H9 (cell line): ENCODE measurements around the gene PRKCB. TPM values are rescaled to one million over a fixed set of nuclear protein-coding genes. Genes with fewer than 3 reads are reported as not detected.

Source experiments
- DNase-seq: peaks from one replicate; pipeline ENCODE4 v3.0.0-alpha.2; 2017
- H2AFZ ChIP-seq: one replicate; pipeline ENCODE4 v1.6.1; 2013; ENCODE audit warnings: mild to moderate bottlenecking, low read length, control low read depth, moderate library complexity
- H2AK5ac ChIP-seq: 2 replicates; pipeline ENCODE4 v1.6.1; 2013; ENCODE audit warnings: low read length, control low read depth, mixed read lengths; ENCODE audit not compliant: insufficient read length
- H2BK120ac ChIP-seq: one replicate; pipeline ENCODE4 v1.6.1; 2013; ENCODE audit warnings: low read depth, mild to moderate bottlenecking, low read length, control low read depth, inconsistent platforms; ENCODE audit not compliant: poor library complexity, severe bottlenecking
- H2BK12ac ChIP-seq: 2 replicates; pipeline ENCODE4 v1.6.1; 2013; ENCODE audit warnings: low read length, control low read depth, mixed read lengths, low read depth; ENCODE audit not compliant: insufficient read length
- H2BK15ac ChIP-seq: 2 replicates; pipeline ENCODE4 v1.6.1; 2013; ENCODE audit warnings: low read depth, low read length, control low read depth
- H2BK20ac ChIP-seq: one replicate; pipeline ENCODE4 v1.6.1; 2013; ENCODE audit warnings: low read depth, mild to moderate bottlenecking, low read length, control low read depth, inconsistent platforms; ENCODE audit not compliant: poor library complexity, severe bottlenecking
- H2BK5ac ChIP-seq: 2 replicates; pipeline ENCODE4 v1.6.1; 2013; ENCODE audit warnings: low read length, control low read depth, mixed read lengths; ENCODE audit not compliant: insufficient read length
- H3K14ac ChIP-seq: 2 replicates; pipeline ENCODE4 v1.6.1; 2013; ENCODE audit warnings: low read length, control low read depth; ENCODE audit not compliant: insufficient read depth
- H3K18ac ChIP-seq: 2 replicates; pipeline ENCODE4 v1.6.1; 2013; ENCODE audit warnings: low read depth, mild to moderate bottlenecking, mixed read lengths, low read length, control low read depth; ENCODE audit not compliant: insufficient read length
- H3K23ac ChIP-seq: 2 replicates; pipeline ENCODE4 v1.6.1; 2013; ENCODE audit warnings: low read length, control low read depth, mixed read lengths, low read depth; ENCODE audit not compliant: insufficient read length
- H3K23me2 ChIP-seq: 2 replicates; pipeline ENCODE4 v1.6.1; 2013; ENCODE audit warnings: low read depth, mild to moderate bottlenecking, mixed read lengths, low read length, control low read depth; ENCODE audit not compliant: insufficient read length, poor library complexity, severe bottlenecking
- H3K27ac ChIP-seq: 2 replicates; pipeline ENCODE4 v1.5.1; 2013; ENCODE audit warnings: low read length, control low read depth, mixed read lengths, low read depth; ENCODE audit not compliant: insufficient read length
- H3K27me3 ChIP-seq: 2 replicates; pipeline ENCODE4 v1.6.1; 2013; ENCODE audit warnings: low read length, control low read depth, inconsistent platforms; ENCODE audit not compliant: insufficient read depth
- H3K4ac ChIP-seq: 2 replicates; pipeline ENCODE4 v1.6.1; 2013; ENCODE audit warnings: low read depth, mild to moderate bottlenecking, control low read depth, inconsistent platforms, low read length, moderate library complexity
- H3K4me1 ChIP-seq: 2 replicates; pipeline ENCODE4 v1.6.1; 2013; ENCODE audit warnings: low read length, control low read depth, inconsistent platforms; ENCODE audit not compliant: insufficient read depth
- H3K4me2 ChIP-seq: 2 replicates; pipeline ENCODE4 v1.6.1; 2013; ENCODE audit warnings: low read length, control low read depth, mixed read lengths; ENCODE audit not compliant: insufficient read length, insufficient read depth
- H3K56ac ChIP-seq: 2 replicates; pipeline ENCODE4 v1.6.1; 2013; ENCODE audit warnings: low read depth, mild to moderate bottlenecking, mixed read lengths, low read length, control low read depth; ENCODE audit not compliant: insufficient read length
- H3K79me1 ChIP-seq: 2 replicates; pipeline ENCODE4 v1.6.1; 2013; ENCODE audit warnings: low read depth, mild to moderate bottlenecking, moderate library complexity, low read length, control low read depth, inconsistent platforms; ENCODE audit not compliant: insufficient read depth, poor library complexity, severe bottlenecking
- H3K79me2 ChIP-seq: 2 replicates; pipeline ENCODE4 v1.6.1; 2013; ENCODE audit warnings: low read length, control low read depth, inconsistent platforms; ENCODE audit not compliant: insufficient read depth
- H3K9ac ChIP-seq: 2 replicates; pipeline ENCODE4 v1.6.1; 2013; ENCODE audit warnings: low read length, control low read depth, mixed read lengths; ENCODE audit not compliant: insufficient read length; ENCODE audit errors: extremely low read depth
- H3K9me3 ChIP-seq: one replicate; pipeline ENCODE4 v1.6.1; 2013; ENCODE audit warnings: low read depth, low read length, inconsistent platforms; ENCODE audit not compliant: control insufficient read depth
- H3T11ph ChIP-seq: one replicate; pipeline ENCODE4 v1.6.1; 2013; ENCODE audit warnings: mild to moderate bottlenecking, low read length, control low read depth, inconsistent platforms
- H4K20me1 ChIP-seq: one replicate; pipeline ENCODE4 v1.6.1; 2013; ENCODE audit not compliant: control insufficient read depth, insufficient read length, insufficient read depth
- H4K5ac ChIP-seq: 2 replicates; pipeline ENCODE4 v1.6.1; 2013; ENCODE audit warnings: low read depth, mild to moderate bottlenecking, mixed read lengths, low read length, control low read depth; ENCODE audit not compliant: insufficient read length
- H4K8ac ChIP-seq: replicated peaks from 2 replicates; pipeline ENCODE4 v1.6.1; 2013; ENCODE audit warnings: low read length, control low read depth, mixed read lengths, low read depth; ENCODE audit not compliant: insufficient read length
- H4K91ac ChIP-seq: 2 replicates; pipeline ENCODE4 v1.6.1; 2013; ENCODE audit warnings: low read depth, mild to moderate bottlenecking, moderate library complexity, mixed read lengths, low read length, control low read depth; ENCODE audit not compliant: insufficient read length
- H3K27ac Mint-ChIP-seq, 3 experiments: 2 replicates in 2 of 3; 3 replicates in 1 of 3; pipeline ENCODE4 v1.8.0; 2020 to 2021; ENCODE audit warnings: mixed read lengths in 3 of 3, mild to moderate bottlenecking in 1 of 3, moderate library complexity in 1 of 3
- H3K27me3 Mint-ChIP-seq: 2 replicates; pipeline ENCODE4 v1.8.0; 2021; ENCODE audit warnings: low read depth, mild to moderate bottlenecking, moderate library complexity, mixed read lengths
- H3K36me3 Mint-ChIP-seq, 3 experiments: 2 replicates in 2 of 3; 3 replicates in 1 of 3; pipeline ENCODE4 v1.8.0; 2020 to 2021; ENCODE audit warnings: low read depth in 3 of 3, mixed read lengths in 3 of 3; ENCODE audit not compliant: insufficient read depth in 1 of 3
- H3K4me1 Mint-ChIP-seq, 2 experiments: 2 replicates each; pipeline ENCODE4 v1.8.0; 2020; ENCODE audit warnings: mixed read lengths in 2 of 2
- H3K4me3 Mint-ChIP-seq, 2 experiments: 2 replicates in 1 of 2; 3 replicates in 1 of 2; pipeline ENCODE4 v1.8.0; 2020 to 2021; ENCODE audit warnings: mild to moderate bottlenecking in 2 of 2, mixed read lengths in 2 of 2, moderate library complexity in 1 of 2
- H3K9me3 Mint-ChIP-seq, 2 experiments: 2 replicates in 1 of 2; 3 replicates in 1 of 2; pipeline ENCODE4 v1.8.0; 2020; ENCODE audit warnings: mild to moderate bottlenecking in 2 of 2, mixed read lengths in 2 of 2, moderate library complexity in 1 of 2
- CTCF ChIP-seq: fragments of 200-600 bp; sonication (generic); conservative IDR thresholded peaks from 3 replicates; pipeline ENCODE4 v1.8.0; 2021; ENCODE audit warnings: antibody characterized with exemption, mild to moderate bottlenecking
- WGBS: extraction: QIAGEN DNeasy Blood & Tissue Kit; methylation state at CpG from one replicate; pipeline ENCODE4 v1.1.7; 2013; ENCODE audit warnings: missing lambda C conversion rate, low lambda C conversion rate, mixed read lengths; ENCODE audit not compliant: insufficient read length; ENCODE audit errors: extremely low coverage; 5-methylcytosine and 5-hydroxymethylcytosine counted together
- total RNA-seq: library from RNA; stranded (reverse); gene quantifications from 2 replicates; pipeline ENCODE4 v1.2.1, GENCODE V29; 2021

Gene PRKCB
- total RNA-seq, 1 experiment from 2014 or later = 7.0 TPM

DNA sequence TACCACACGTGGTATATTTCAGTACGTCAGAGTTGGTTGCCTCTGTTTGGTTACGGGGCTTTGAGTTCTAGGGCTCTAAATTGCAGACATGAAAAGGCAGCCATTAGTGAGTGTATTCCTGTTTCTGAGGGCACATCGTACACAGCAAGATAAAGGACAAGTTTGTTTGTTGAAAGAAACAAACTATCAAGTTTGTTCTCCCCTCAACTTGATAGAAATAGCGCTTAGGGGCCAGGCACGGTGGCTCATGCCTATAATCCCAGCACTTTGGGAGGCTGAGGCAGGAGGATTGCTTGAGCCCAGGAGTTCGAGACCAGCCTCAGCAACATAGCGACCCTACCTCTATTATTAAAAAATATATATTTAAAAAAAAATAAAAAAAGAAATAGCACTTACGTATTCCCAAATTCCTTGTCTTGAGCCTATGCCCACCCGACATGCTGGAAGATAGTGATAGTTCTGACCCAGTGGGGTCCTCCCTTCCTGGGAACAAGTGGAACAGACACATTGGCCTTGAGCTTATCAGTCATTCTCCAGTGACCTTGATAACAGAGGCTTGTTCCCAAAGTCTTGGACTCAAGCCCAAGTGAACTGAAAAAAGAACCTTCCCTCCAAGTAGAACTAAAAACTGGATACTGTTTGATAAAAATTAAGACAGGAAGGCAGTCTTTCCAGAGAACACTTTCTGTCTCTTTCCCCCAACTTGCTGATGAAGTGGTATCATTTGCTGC lies 280.4 kb downstream of the PRKCB start:
- no peak overlapping the region for H4K8ac ChIP-seq
- H2BK12ac ChIP-seq = no peak overlapping the region
- H3K23ac ChIP-seq = no peak overlapping the region
- no peak overlapping the region for H3K4ac ChIP-seq
- no peak overlapping the region for H2BK5ac ChIP-seq
- H3K79me1 ChIP-seq = no peaks in the 10 kb centered on the region
- no peak overlapping the region for H3K27ac ChIP-seq
- H3K23me2 ChIP-seq = no peaks in the 10 kb centered on the region
- no peak for TF ChIP-seq CTCF
- H2BK20ac ChIP-seq = no peak overlapping the region
- no peaks in the 10 kb centered on the region for H3K27me3 ChIP-seq
- H3K9ac ChIP-seq = no peak overlapping the region
- peaks cover 46 to 50% of the 10 kb centered on the region in 2 experiments for H3K4me1 Mint-ChIP-seq
- WGBS = no CpG with 5 or more reads among the region's 10 CpGs
- H3K4me1 ChIP-seq = peaks cover 15% of the 10 kb centered on the region
- no peaks in the 10 kb centered on the region for H3K27me3 Mint-ChIP-seq
- no peak overlapping the region for H4K91ac ChIP-seq
- no peak overlapping the region for H2AFZ ChIP-seq
- H3K27ac Mint-ChIP-seq = peak overlapping the region in 1 of 3 experiments; percentile 8; a peak in 1 of 7 replicates
- no peak overlapping the region for H2BK120ac ChIP-seq
- no peak overlapping the region for H3K14ac ChIP-seq
- no peak overlapping the region for H2AK5ac ChIP-seq
- H3K4me3 Mint-ChIP-seq = no peak overlapping the region
- H3K4me2 ChIP-seq = no peak overlapping the region
- no peak overlapping the region for H4K5ac ChIP-seq
- no peaks in the 10 kb centered on the region for H3K79me2 ChIP-seq
- H3K9me3 Mint-ChIP-seq = no peaks in the 10 kb centered on the region; a peak in 1 of 5 replicates
- no peaks in the 10 kb centered on the region for H4K20me1 ChIP-seq
- no peak overlapping the region for H3K18ac ChIP-seq
- H3K9me3 ChIP-seq = no peaks in the 10 kb centered on the region
- no peak overlapping the region for H3K56ac ChIP-seq
- H2BK15ac ChIP-seq = no peak overlapping the region
- H3K36me3 Mint-ChIP-seq = peaks cover 0 to 2% (median under 1%) of the 10 kb centered on the region in 3 experiments; a peak in 2 of 7 replicates
- DNase-seq = no peak
- H3T11ph ChIP-seq = no peak overlapping the region
